HG03558 (cell line): ENCODE data around the gene MRPL14.

Experiments
- ATAC-seq: cut with Tn5 transposase; IDR thresholded peaks from one replicate; pipeline ENCODE4 v1.9.1; 2021; ENCODE audit warnings: moderate number of reproducible peaks; ENCODE audit not compliant: unreplicated experiment; ENCODE audit errors: extremely low read depth

The MRPL14 gene

DNA sequence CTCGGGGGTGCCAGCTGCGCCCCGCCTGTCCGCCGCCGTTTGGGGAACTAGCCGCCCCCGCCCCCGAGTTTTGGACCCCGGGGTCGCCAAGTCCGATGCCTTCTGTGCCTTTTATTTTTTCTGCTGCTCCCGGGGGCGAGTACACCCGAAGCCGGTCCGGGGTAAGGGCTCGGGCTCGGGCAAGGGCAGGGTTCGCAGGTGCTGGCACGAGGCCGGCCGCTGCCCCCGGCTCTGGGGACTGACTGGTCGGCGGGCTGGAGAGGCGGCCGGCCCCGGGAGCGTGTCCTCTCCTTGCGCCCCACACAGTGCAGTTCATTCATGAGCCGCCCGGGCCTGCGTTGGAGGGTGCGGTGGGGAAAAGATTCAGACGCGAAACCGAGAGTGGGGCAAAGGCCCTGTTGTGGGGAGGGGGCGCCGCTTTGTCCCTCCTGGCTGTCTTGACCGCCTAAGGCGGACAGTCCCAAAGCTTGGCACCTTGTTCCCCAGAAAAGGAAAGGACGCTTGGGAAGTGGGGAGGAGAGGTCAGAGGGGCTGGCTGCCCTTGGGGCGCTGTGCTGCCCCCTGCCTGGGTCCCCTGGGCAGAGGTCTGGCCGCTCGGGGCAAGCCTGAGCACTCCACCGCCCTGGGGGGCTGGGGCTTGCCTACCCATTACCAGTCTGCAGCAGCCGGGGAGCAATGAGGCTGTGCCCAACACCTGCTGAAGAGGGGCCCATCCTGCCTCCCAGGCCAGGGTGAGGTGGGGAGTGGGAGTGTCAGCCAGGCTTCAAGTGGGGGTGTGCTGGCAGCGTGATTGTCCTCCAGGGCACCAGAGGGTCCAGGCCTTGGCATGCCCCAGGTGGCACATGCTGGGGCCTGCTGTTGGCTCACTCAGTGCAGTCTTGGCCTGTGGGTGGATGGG is 1.0 kb upstream of the MRPL14 start:
- no peak for ATAC-seq

DNA sequence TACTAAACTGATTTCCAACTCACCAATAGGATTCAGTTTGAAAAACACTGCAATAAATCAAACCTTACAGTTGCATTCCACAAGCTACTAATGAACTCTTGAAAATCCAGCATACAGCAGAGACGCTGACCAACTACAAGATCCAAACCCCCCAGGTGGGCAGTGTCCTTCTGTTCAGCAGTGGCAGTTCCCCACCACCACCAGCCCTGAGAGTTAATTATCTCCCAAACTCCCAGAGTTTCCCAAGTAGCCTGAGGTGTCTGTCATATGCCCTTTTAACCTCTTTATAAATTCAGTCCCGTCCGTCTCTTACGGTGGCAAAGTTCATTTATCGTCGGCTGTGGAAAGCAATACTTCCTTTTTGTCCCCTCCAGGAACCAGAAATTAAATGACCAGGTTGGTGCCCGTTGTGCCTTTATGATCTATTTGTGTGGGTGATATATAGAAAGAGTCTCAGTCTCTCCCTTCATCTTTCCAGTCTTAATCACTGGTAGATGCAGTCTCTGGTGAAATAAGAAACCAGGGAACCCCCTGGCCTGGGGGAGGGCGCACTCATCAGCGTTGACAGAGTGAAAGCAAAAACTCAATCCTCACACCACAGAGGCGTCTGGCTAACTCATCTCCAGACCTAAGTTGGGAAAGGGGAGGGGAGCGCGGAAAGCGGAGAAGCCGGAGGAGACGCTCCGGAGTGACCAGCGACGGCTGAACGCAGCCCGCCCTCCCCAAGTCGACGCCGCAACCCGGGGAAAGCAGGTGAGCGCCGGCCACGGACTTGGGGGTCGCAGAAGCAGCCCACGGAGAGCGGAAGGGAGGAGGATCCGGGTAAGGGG is 717 bp downstream of the MRPL14 start:
- ATAC-seq: peak; percentile 34

- no peak for ATAC-seq
These were observed 3.7 kb downstream of the MRPL14 start for GRCh38 chr6:44123544-44123943.

- no peak for ATAC-seq
These were observed 4.5 kb downstream of the MRPL14 start for GRCh38 chr6:44122801-44123200.

- ATAC-seq: no peak
These were observed 6.4 kb downstream of the MRPL14 start for GRCh38 chr6:44120692-44121443.

GRCh38 chr6:44119704-44120262 is 7.5 kb downstream of the MRPL14 start:
- no peak for ATAC-seq

GRCh38 chr6:44117397-44118128 is 9.7 kb downstream of the MRPL14 start:
- ATAC-seq: no peak

DNA sequence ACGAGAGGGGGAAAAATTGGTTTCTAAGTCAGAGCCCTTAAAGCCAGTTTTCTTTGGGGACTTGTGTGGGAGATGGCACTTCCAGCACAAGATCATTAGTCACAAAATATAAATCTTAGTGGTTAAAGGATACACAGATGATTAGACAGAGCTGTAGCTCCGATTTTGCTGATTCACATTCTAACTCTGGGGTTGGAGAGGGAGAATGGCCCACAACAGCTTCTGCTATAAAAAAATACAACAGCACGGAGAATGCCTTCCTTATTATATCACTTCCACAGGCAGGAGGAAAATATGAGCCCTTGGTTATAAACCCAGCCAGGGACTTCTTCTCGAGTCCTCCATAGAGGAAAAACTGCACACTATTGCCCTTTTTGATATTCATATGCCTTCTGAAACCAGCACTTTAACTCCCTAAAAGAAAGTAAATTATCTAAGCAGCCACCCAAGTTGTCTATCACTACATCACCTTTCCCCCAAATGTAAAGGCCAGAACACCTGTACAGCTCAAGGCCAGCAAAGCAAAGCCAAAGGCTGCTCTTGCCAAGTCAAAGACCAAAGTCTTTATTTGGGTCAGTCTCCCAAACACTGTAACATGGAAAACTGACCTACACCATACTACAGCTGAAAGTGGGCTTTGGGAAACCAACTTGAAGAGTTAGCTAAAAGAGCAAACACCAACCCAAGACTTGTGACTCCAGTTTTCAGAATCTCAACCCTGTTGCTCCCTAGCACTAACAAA is 10.4 kb downstream of the MRPL14 start:
- no peak for ATAC-seq

DNA sequence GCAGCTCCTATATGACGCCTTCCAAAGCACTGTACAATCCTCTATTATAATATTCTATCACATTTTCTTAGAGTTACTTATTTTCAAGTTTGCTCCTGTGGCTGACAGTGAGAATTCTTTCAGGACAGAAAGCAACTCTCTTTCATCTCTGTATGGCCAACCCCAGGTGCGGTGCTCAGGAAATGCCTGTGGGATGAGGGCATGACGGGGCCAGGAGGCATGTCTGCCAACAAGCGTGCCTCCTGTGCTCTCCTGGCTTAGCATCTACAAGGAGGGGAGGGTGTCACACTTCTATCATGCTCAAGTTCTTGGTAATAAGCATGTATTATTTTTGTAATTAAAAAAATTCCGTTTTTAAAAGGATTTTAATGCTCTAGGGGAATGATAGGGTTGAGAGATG is 11.4 kb downstream of the MRPL14 start:
- no peak for ATAC-seq

DNA sequence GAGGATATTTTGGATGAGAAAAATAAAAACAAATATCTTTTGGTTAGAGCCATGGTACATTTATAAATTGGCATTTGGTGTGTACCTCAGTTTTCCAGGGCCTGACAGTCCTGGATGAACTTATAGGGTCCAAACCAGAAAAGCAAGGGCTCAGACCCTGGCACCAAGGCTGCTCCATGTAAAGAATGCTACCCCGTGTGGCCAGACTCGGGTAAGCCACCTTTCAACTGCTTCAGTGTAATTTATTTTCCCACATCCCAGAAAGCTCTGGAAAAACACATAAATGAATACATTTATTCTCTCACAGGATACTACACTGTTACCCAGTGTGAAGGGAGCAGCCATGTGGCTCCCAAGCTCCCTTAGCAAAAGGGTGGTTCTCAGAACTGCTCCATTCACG is 13.8 kb downstream of the MRPL14 start:
- ATAC-seq: no peak

- ATAC-seq: no peak
These were observed 15.5 kb downstream of the MRPL14 start for GRCh38 chr6:44111434-44112417.

DNA sequence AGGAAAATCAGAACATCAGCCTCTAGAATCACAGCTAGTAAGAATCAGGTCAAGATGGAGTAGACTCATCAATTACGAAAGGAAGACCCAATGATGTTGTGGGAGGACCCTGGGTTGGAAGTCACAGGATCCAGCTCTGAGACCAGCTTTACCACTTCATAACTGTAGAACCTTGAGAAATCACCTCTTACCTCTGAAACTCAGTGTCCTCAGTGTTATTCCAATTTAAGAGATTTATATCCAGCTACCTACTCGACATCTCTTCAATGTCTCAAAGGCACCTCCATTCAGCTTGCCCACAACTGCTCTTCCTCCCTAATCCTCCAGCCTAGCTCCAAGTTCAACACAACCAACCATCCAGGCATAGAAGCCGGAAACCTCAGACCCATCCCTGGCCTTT is 16.3 kb downstream of the MRPL14 start:
- ATAC-seq: no peak

- no peak for ATAC-seq
These were observed 17.1 kb downstream of the MRPL14 start for GRCh38 chr6:44110005-44110676.

DNA sequence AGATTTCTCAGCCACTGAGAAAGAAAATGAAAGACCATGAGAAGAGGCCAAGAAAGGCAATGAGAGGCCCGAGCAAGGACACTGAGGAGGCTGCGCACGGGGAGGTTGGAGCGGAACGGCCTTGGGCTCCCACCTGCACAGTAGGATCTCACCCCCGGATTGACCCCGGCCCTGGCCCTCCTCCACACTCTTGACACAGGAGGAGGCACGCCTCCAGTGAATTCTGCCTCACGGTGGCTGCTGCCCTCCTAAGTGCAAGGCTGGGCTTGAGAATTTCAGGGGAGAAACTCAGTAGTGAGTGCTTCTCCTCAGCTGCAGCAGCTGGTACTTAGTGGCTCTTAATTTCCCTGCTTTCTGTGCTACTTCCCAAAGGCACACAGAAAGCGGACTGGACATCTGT is 18.0 kb downstream of the MRPL14 start:
- ATAC-seq: no peak

- ATAC-seq: no peak
These were observed 18.8 kb downstream of the MRPL14 start for GRCh38 chr6:44108471-44108870.

GRCh38 chr6:44107017-44107416 is 20.2 kb downstream of the MRPL14 start:
- ATAC-seq: no peak

DNA sequence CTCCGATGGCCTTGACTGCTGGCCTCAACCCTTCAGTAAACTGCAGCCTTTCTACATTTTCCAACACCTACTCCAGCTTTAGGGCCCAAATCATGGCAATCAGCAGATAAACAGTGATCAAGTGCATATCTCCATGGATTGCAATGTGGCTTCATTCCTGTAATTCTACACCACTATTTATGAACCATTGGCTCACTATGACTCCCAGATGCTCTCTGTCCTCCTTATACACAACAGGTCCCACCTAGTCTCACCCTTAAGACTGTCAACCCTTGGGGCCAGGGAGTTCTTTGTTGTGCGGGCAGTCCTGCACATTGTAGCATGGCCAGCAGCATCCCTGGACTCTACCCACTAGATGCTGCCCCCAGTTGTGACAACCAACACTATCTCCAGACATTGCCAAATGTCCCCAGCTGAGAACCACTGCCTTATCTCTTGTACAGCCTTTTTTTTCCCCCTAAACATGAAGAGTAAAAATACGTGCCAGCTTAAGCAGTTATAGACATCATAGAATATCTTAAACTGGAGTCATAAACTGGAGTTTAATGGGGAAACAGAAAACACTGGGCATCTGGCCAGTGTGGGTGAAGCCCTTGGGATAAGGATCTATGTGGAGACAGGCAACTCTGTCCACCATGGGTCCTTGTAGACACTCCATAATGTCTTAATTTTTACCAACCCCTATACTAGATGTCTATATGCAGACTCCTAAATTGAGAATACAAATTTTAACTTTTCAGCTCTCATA is 21.1 kb downstream of the MRPL14 start:
- no peak for ATAC-seq
